Posterior cingulate gyrus (tissue), 11 donors: ENCODE data around the gene EPHX1.
"Not testable (repeated sequence)": the region's sequence is repeated elsewhere in the genome, so short reads cannot be mapped to it uniquely, and the experiment has no call there.

ENCODE experiments used
- DNase-seq, 10 donors: peaks; one replicate each; pipeline versions ENCODE4 v3.0.0 to v3.0.0-alpha.2; 2020 to 2021; ENCODE audit warnings: mixed read lengths in 3 of 10
- intact Hi-C: fragments of 100-400 bp; cut with DNase I; formaldehyde crosslinking; loops from one replicate; pipeline ENCODE4 v1.15.1; 2023

Gene EPHX1

DNA sequence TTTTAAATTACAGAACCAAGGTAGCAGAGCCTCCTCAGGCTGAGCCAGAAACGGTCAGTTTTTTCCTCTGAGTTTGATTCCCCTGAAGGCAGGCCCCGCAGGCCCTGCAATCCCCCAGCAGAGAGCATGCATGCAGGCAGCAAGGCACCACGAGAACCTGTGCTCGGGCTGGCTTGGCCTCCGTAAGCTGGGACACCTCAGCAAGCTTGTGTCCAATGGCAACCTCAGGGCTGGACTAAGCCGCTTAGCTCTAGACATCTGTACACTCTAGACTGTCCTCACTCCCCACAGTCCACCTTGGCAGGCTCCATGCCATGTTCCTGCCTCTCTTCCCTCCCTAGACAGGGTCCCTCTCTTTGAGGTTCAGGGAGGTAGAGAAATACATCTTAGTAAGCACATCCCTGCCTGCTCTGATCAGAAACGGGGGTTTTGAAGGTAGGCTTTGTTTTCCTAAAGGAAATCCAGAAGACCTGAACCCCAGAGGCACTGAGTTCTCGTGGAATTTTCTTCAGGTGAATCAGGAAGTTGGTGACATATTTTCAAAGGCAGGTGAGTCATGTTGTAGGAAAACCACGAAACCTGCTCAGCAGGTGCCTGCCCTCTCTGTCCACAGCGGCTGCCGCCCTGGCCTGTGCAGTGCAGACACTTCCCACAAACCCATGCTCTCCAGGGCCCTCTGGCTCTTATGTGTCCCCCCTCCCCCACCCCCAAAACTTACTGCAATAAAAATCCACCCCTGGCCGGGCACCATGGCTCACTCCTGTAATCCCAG is 65.3 kb downstream of the EPHX1 start:
- DNase-seq, result peak in 2 of 10 donors; percentile 67 to 73
- intact Hi-C loops, result no loop called here

DNA sequence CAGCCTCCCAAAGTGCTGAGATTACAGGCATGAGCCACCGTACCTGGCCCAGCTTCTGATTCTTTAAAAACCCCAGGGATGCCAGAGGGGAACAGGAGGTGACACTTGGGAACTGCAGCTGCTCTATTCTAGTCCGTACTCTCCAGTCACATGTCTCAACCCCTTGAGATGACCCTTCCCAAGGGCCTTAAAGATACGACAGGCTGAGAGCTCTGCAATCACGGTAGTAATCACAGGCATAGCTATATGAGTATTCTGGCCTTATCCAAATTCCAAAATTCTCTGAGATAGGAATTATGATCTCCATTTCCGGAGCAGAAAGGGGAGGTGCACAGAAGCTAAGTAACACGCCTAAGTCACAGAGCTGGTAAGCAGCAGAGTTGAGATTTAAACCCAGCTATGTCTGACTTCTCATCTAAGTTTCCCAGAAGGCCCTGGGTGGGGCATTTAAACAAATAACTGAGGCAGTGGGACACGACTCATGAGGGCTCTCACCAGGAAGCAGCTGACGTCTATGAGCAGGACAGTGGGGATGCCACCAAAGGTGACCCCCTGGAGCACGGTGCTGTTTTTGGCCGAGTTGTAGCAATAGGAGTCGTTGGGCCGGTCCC is 67.1 kb downstream of the EPHX1 start:
- no peak for DNase-seq
- intact Hi-C loops, result no loop called here

DNA sequence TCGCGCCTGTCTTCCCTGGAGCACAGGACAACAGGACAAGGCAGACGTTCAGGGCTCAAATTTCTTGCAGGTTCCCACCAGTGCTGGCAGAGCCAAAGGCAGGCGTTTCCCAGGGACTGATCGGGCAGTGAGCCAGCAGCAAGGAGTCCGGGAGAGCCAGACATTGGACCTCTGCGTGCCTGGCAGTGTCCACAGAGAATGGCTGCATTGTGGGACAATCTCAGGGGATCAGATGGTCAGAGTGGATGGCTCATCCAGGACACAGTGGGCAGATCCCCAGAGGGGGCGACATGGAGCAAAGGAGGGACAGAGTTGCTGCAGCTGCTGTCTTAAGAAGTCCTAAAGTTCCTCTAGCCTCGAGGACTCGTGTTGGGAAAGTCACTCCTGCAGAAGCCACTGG is 67.7 kb downstream of the EPHX1 start:
- intact Hi-C loops, result no loop called here
- peak; percentile 60 to 98 (median 89) for DNase-seq

DNA sequence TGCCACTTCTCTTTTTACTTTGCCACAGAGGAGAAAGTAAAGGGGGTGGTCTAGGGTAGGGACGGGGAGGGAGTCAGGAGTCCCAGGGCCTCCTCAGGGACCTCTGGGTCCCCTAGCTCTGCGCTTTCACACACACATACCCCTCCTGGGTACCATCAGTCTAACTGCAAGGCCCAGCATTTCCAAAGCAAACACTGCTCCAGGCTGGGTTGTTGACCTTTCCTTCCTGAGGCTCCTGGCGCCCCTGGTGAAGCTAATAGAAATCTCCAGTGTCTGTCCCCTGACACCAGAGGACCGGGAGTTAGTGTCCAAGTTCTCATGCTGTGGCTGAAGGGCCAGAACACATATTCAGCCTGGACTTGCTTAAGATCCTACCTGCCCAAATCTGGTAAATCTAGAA is 68.4 kb downstream of the EPHX1 start:
- peak in 2 of 10 donors; percentile 20 to 35 for DNase-seq
- intact Hi-C loops, result no loop called here

DNA sequence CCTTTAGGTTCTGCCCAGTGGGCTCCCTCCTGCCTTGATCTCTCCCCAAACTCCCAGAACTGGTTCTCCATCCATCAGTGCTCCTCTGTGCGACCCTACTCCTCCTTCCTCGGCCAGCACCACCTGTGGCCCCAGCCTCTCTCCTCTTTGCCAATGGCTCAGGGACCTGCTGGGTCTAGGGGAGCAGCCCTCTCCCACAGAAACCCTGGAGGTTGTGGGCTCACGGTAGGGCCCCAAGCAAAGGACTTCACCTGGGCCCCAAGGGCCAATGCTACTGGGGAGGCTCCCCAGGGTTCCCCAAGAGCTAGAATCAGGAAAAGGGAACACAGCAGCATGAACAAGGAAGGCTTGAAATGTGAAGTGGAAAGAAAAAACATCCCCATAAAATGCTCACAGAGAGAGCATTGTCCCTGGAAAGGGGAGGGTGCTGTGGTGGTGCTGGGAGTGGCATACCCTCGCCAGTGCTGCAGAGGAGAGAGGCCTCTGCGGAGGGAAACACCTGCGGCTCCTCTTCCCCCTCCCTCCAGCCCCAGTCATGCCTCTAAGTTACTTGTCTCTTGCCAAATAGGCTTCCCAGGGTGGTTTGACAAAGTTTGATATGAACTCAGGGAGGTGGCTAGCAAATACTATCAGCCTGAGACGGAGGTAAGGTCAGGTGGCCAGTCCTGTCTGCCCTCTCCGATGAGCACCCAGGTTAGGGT is 69.7 kb downstream of the EPHX1 start:
- intact Hi-C loops, result no loop called here
- DNase-seq, result peak in 5 of 10 donors; percentile 27 to 80 (median 63)

DNA sequence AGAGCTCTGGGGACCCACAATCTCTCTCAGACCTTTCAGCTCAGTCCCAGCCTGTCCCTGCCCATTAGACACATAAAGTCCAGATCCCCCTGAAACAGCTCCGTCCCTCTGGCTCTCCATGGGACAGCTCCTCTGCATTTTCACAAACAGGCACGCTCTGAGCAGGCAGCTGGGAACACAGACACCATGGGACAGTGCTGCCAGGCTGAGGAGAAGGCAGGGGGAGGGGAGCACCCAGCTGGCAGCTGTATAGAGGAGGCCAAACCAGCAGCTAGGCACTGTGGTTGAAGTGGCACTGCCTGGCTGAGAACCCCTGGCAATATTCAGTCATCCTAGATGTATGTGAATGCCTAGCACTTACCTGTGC is 70.3 kb downstream of the EPHX1 start:
- intact Hi-C loops, result no loop called here
- peak; percentile 63 to 97 (median 74) for DNase-seq

DNA sequence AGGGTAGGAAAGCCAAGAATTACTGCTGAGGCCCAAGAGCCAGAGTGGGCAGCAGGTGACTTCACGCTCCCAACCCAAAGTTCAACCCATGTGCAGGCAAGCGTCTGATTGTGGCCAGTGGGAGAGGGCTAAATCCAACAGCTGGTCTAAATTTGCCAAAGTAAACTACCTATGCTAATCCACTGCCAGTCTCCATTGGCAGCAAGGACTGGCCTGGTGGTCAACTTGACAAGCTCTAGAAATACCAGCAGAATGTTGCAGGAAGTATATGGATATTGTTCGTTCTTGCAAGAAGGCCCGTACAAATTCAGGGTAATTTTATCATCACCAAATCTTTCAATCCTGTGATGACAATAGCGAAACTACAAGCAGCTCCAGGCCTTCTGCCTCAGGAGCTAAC is 70.7 kb downstream of the EPHX1 start:
- intact Hi-C loops, result no loop called here
- peak in 1 of 10 donors; percentile 33 for DNase-seq

DNA sequence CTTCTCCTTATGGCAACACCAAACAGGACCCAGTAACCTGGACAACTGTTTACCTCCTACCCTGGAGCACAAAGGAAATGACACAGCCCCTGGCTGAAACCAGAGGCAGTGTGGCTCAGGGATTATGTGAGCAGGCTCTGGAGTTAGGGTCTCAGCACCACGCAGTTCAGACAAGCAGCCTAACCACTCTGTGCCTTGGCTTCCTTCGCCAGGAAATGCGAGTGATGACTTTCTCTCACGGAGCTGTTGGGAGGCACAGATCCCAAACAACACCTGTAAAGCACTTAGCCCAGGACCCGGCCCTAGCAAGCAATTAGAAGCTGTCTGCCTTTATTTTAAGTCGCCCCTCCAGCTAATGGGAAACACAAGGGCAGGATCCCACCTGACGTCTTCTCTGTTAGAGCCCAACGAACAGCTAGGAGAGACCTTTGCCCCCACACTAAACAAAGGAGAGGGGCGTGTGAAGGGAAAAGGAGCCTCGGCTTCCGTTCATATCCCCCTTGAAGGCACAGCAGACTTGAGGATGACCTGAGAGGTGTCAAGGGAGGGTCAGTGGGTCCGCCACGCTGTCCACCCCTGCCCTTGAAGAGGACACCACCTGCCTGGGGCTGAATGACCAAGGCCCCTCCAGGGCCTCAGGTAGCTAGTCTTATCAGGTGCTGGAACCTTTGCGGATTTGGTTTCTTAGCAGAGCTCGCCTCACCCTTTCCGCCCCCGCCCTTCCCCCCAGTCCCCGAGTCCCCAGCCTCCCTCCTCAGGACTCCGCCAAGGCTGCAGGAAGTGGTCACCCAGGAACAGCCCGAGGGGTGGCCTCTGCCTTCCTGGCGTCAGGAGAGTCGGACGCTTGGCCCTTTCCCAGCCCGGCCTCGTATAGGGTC is 71.4 kb downstream of the EPHX1 start:
- peak in 4 of 10 donors; percentile 29 to 84 (median 68) for DNase-seq

DNA sequence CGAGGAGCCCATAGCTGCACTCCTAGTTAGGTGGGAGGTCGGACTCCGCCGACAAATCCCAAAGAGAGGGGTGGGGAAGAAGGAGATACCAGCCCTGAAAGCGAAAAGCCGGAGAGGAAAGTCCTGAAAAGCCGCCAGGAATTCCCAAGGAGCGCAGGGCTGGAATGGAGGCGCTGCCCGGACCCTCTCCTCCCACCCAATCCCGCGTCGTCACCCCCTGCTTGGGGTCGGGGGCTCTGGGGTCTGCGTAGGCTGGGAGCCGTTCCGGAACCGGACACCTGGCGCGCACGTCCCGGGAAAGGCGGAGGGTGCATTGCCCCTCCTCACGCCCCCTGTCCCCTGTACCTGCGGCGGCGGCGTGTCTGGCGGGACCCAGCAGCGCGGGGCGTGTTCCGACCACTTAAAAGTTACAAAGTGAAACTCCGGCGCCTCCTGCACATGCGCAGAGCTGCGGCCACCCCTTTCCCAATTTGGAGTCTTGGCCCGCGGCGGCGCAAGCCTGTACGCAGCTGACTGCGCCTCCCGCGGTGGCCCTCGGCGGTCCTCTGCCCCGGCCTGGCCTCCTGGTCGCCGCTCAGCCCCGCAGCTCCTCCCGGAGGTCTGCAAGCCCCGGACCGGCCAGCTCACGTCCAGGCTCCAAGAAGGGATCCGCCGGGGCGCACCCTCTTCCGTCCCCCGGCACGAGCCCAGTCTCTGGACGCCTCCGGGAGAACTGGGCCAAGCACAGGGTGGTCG is 72.2 kb downstream of the EPHX1 start, which contains the start of gene TMEM63A:
Gene TMEM63A (minus strand): TSS at position 422 of the 735 bp plus-strand sequence. CDS start 4,800 bp downstream, outside the sequence.
- intact Hi-C loops, result loop anchor here (2.0 kb wide), 3 partner anchors 39 to 105 kb away; partner anchors contain the start of genes EPHX1 and SRP9
- DNase-seq, result peak; percentile 81 to 97 (median 86)

More for the DNA sequence above, 71.4 kb downstream of the EPHX1 start:
- intact Hi-C loops, result no loop called here

DNA sequence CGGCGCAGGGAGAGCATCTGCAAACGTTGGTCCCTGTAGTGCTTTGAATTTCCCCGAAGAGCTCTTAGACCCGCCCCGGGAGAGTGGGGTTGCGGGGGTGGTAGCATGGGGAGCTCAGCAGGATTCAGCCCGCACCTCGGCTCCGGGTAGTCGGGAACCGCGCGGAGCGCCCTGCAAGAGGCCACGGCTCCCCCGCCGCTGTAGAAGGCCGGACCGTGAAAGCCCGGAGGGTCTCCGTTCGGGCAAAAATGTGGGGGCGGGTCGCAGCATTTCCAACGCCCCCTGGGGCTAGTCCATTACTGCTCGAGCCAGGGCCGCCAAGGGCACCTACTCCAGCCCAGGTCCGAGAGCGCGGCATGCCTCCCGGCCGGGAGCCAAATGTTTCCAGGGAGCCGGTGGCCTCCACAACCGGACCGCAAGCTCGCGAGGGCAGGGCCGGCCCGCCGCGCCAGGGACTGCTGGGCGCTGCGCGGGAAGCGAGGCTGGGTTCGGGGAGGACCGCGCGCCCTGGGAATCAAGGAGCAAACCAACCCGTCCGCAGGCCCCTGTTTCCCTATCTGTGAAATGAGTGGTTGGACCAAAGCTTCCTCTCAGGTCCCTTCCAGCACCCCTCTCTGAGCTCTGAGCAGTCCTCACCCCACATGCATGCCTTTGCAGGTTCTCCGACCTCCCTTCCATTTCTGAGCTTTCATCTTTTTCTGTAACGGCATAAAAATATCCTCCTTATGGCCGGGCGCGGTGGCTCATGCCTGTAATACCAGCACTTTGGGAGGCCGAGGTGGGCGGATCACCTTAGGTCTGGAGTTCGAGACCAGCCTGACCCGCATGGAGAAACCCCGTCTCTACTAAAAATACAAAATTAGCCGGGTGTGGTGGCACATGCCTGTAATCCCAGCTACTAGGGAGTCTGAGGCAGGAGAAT is 73.0 kb downstream of the EPHX1 start:
- DNase-seq, result peak; percentile 38 to 93 (median 51)

DNA sequence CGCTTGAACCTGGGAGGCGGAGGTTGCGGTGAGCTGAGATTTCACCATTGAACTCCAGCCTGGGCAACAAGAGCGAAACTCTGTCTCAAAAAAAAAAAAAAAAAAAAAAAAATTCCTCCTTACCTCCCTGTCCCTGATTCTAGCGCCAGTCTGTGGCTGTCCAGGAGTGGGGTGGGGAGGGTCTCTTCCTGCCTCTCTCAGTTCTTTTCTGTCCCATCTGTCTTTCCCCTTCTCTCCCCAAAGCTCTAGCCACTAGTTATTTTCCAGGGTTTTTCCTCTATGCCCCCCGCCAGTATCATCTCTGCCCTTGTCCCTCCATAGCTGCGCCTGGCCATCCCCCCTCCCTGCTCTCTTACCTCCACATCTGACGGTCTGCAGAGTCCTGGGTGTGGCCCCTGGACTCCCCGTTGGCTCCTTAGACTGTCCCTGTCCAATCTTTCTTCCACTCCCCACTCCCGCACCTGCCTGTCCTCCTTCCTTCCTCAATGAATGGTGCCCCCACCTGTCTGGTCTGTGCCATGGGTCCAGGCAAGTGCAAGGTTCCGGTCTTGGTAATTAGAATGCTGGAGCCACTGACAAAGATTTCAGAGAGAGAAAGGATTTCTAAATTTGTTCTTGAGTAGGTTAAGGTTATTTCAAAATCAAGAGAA is 73.8 kb downstream of the EPHX1 start:
- intact Hi-C loops, result loop anchor here (2.0 kb wide), 3 partner anchors 37 to 107 kb away; partner anchors contain the start of genes EPHX1 and SRP9
- DNase-seq, result peak in 3 of 10 donors; percentile 8 to 55 (median 46)

More for the DNA sequence above, 73.0 kb downstream of the EPHX1 start:
- intact Hi-C loops, result loop anchor here (2.0 kb wide), 3 partner anchors 38 to 106 kb away; partner anchors contain the start of genes EPHX1 and SRP9

DNA sequence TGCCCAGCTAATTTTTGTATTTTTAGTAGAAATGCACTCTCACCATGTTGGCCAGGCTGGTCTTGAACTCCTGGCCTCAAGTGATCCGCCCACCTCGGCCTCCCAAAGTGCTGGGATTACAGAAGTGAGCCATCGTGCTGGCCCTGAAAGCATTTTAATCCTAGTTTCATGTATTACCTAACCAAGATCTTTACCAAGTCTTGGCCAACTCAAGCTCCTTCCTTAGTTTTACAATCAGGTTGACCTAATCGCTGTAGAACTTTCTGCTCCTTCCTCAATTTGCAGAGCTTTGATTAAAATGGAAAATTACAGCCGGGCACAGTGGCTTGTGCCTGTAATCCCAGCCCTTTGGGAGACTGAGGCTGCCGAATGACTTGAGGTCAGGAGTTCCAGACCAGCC is 75.4 kb downstream of the EPHX1 start:
- peak in 2 of 10 donors; percentile 0 to 3 for DNase-seq
- intact Hi-C loops, result no loop called here

DNA sequence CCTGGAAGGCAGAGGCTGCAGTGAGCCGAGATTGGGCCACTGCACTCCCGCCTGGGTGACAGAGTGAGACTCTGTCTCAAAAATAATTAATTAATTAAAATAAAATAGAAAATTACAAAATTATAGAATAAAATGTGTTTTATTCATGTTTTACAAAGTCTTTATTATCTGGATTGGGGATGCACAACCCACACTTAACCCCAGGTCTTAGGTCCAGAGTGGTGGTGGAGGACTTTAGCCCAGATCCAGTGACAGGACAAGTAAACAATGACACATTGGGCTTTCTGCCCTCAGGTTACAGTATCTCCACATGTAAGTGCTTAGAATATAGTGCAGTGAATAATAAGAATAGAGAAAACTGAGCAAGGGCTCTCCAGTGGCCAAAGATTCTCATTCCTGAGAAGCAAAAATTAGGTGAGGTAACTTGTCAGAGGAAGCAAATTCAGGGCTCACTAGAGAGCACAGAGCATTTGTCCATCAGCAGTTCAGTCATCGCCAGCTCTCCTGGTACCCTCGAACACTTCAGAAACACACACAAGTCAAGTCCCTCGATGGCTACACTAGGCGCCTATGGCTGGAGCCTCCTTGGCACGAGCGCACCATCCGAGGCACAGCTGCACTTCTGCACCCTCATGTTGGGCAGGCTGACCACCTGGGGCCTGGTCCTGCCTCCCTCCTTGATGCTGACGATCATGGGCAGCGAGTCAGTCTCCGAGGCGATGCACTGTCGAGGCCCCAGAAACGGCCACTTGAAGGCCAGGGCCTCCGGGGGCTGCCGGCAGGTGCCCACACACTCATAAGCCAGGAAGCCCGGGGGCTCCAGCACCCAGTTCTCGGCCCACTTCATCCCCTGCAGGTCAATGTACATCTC is 76.5 kb downstream of the EPHX1 start:
- intact Hi-C loops, result no loop called here
- peak in 2 of 10 donors; percentile 51 to 80 for DNase-seq

DNA sequence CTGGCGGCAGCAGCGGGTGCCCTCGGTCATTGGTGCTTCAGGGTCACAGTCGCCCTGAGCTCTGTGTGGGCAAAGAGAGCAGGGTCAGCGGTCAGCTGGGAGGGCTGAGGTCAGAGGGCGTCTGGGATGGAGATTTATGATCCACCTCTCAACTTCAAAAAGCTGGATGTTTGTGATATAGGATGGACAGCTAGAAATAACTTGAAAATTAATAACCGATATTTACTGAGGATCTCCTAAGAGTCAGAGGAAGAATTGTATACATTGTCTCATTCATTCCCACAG is 77.0 kb downstream of the EPHX1 start:
- intact Hi-C loops, result no loop called here
- no peak for DNase-seq

DNA sequence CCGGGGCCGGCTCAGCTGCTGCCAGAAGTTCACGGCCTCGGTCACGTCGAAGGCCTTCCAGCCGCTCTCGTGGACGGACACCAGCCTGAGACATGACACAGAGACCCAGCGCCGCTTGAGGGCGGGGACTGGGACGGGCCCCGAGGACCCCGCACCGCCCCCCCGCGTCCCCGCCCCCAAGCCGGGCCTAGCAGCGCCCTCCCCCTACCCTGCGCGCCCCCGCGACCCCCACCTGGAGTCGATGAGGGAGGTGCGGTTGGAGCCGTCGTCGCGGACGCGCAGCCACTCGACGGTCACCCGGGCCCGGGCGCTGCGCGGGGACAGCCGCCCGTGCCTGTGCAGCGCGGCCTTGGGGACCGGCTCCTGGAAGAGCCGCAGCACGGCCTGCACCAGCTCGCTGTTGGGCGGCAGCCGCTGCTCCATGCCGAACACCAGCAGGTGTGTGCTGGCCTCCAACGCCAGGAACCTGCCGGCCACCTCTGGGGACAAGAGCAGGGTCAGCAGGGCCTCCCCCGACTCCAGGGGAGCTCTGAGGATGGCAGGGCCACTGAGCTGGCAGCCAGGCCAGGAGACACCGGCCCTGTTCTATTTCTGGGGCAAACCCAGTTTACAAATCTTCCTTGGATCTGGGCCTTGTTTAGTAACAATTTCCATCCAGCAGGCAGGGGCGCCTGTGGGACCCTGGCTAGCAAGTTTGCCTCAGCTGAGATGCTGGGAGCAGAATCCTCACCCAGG is 77.8 kb downstream of the EPHX1 start:
- intact Hi-C loops, result not testable (repeated sequence)
- DNase-seq, result peak in 2 of 10 donors; percentile 29 to 59

DNA sequence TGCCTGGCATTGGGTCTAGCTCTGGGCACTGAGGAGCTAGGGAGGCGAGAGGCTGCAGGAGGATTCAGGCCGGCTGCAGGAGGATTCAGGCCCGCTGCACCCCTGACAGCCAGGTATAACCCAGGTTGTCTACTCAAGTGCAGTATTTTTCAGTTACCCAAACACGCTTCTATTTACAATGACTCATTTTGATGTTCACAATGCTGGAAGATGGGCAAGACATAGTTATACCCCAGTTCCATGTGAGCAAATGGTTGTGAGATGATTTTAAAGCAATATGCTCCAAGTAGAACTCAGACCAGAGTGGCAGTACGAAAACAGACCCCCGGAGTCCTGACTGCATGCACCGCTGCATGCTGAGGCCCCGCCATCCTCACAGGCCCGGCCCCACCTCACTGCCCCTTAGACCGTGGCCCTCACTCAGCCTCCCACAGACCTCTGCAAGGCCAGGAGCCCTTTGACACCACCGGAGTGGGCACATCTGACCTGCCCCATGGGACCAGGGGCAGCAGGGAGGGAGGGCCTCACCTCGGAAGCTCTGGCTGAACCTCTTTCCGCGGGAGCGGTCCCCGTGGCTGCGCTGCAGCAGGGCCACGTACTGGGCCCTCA is 78.5 kb downstream of the EPHX1 start:
- DNase-seq, result peak in 2 of 10 donors; percentile 61 to 81
- intact Hi-C loops, result no loop called here
